ENCODE results near the gene SCARF1. TPM values are rescaled to one million over a fixed set of nuclear protein-coding genes. Genes with fewer than 3 reads are reported as not detected.

The SCARF1 gene
- total RNA-seq, 4 donors from 2014 or later = 4.9 to 10.0 (median 9.1) TPM

DNA sequence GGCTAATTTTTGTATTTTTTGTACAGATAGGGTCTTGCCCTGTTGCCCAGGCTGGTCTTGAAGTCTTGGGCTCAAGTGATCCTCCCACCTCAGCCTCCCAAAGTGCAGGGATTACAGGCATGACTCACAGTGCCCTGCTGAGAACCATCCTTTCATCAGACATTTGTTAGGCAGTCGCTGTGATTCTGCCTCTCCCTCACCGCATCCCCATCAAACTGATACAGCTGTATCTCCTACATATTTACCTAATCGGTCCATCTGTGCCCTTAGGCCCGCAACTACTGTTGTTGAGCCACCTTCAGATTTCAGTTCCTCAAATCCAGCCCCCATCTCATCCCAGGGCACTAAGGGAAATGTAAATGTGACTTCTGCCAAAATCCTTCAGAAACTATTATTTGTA lies 14.9 kb downstream of the SCARF1 start:
- intact Hi-C loops (cut with DNase I; ENCODE audit: low total_unique reads) = no loop called here
- DNase-seq (ENCODE audit: low spot score in 2 of 2) = no peak
- WGBS, 2 donors = 81 to 89% methylated on average over 4 of the region's 4 CpGs
- TF ChIP-seq, protein P1, sequence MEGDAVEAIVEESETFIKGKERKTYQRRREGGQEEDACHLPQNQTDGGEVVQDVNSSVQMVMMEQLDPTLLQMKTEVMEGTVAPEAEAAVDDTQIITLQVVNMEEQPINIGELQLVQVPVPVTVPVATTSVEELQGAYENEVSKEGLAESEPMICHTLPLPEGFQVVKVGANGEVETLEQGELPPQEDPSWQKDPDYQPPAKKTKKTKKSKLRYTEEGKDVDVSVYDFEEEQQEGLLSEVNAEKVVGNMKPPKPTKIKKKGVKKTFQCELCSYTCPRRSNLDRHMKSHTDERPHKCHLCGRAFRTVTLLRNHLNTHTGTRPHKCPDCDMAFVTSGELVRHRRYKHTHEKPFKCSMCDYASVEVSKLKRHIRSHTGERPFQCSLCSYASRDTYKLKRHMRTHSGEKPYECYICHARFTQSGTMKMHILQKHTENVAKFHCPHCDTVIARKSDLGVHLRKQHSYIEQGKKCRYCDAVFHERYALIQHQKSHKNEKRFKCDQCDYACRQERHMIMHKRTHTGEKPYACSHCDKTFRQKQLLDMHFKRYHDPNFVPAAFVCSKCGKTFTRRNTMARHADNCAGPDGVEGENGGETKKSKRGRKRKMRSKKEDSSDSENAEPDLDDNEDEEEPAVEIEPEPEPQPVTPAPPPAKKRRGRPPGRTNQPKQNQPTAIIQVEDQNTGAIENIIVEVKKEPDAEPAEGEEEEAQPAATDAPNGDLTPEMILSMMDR (IDR thresholded peaks at IDR 0.05) = no peak
- no peak for TF ChIP-seq POLR2A (IDR thresholded peaks at IDR 0.05)
- no peak overlapping the region for H3K4me3 ChIP-seq (ENCODE audit: low read depth, poor library complexity, severe bottlenecking)

DNA sequence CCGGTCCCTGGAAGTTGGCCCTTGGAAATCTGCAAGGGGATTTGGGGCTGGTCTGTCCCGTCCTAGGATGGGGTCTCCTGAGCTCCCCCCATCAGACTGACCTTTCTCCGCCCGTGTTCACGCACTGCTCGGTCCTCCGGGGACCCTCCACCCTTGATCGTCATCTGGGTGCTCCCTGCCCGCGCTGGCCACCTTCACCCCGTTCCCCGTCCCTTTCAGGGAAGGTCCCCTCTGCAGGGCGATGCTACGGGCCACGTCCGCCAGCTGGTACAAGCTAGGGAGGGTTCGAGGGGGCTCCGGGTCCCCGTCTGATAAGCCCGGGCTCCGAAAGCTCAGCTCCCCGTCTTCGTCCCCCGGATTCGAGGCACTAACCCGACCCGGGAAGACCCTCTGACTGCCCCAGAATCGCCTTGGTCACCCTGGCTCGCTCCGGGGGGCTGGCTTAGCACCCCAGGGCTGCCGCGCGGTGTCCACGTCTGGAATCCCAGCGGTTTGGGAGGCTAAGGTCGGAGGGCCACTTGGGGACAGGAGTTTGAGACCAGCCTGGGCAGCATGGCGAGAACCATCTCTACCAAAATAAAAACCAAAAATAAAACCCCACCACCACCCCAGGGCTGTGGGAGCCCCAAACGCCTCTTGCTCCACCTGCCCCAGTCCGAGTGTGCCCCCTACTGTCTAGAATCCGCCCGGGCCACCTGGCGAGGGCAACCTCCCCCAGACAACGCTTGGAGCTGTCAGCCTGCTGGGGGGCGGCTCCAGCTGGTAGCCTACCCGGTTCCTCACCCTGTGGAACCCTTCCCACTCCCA lies 15.8 kb downstream of the SCARF1 start:
- 3 to 4% methylated on average over 27 to 44 of the region's 45 CpGs for whole genome bisulfite sequencing, 2 donors
- TF ChIP-seq, protein P1 (IDR thresholded peaks at IDR 0.05) = no peak
- no peak for TF ChIP-seq POLR2A (IDR thresholded peaks at IDR 0.05)
- no peak for DNase-seq (ENCODE audit: low spot score in 2 of 2)
- H3K4me3 ChIP-seq (ENCODE audit: low read depth, poor library complexity, severe bottlenecking) = peak overlapping the region; percentile 57
- intact Hi-C loops (cut with DNase I; ENCODE audit: low total_unique reads) = loop anchor here (10.0 kb wide), 1 partner anchor 265 kb away; no protein-coding TSS in a partner anchor

DNA sequence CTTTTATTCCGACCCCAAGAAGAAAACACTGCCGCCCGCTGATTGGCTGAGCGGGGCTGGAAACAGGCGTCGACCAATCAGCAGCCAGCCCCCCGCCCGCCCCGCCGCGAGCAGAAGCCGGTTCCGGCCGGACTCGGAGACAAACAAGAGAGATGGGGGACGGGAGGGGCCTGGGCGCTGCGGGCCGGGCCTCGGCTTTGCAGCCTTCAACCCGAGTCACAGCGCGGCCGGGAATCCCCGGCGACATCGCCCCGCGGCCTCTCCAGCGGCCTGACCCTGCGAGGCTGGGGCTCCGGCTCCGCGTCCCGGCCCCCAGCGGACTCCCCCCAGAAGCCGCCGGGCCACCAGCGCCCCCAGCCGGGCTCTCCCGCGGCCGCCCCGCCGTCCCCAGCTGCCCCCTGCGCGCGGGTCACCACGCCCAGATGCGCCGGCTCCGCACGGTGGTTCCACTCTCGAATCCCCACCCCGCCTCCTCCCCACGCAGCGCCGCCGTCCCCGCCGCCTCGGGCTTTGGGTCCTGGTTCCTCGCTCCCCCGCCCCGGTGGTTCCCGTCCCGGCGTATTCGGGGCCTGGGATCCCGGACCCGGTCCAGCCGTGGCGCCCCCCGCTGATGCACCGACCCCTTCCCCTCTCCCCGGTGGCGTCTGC lies 16.6 kb downstream of the SCARF1 start:
- peak overlapping the region; percentile 57 for H3K4me3 ChIP-seq (ENCODE audit: low read depth, poor library complexity, severe bottlenecking)
- intact Hi-C loops (cut with DNase I; ENCODE audit: low total_unique reads) = loop anchor here (10.0 kb wide), 1 partner anchor 264 kb away; no protein-coding TSS in a partner anchor
- 0 to 1% methylated on average over 12 to 33 of the region's 77 CpGs for WGBS, 2 donors
- TF ChIP-seq, protein P1 (IDR thresholded peaks at IDR 0.05) = no peak
- no peak for TF ChIP-seq POLR2A (IDR thresholded peaks at IDR 0.05)
- peak; percentile 94 to 99 for DNase-seq (ENCODE audit: low spot score in 2 of 2)

DNA sequence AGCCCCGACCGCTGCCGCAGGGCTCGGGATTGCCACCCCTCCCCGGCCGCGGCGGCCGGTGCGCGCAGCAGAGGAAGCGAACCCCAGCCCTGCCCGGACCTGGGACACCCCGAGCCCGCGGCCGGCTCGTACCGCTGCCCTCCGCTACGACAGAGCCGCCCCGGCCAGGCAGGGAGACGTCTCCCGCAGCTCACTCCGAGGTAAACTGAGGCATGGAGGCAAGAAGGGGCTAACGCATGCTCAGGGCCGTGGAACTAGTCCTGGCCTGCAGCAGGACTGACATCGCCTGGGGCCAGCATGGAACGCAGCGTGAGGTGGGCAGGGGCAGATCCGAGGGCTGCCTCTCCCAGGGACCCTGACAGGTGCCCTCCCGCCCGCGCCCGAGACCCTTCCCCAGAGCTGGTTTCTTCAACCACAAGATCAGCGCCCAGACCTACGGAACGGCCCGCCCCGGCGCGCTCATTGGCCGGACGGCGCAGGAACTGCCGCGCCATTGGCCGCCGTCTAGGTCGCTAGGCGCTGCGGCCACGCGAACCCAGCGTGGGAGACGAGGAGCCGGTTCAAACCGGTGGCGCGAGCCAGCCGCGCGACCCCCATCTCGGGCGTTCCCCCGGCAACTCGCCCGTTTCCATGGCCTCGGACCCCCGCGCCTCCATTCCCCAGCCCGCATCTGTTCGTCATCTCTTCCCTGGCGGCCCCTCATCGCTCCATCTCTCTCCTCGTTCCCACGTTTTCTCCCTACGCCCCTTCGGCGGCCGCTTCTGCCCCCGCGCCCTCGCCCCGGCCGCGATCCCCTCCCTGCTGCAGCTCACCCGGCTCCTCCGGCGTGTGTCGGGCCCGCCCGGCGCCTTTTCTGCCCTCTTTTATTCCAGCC lies 17.3 kb downstream of the SCARF1 start, which contains the start of gene SLC43A2:
SLC43A2 (minus strand) TSS at position 853 of the 874 bp plus-strand sequence. CDS start 960 bp downstream, outside the sequence.
- peak; percentile 69 to 97 for DNase-seq (ENCODE audit: low spot score in 2 of 2)
- peak within 1 kb of the TSS; percentile 57 for H3K4me3 ChIP-seq (ENCODE audit: low read depth, poor library complexity, severe bottlenecking)
- no peak for TF ChIP-seq POLR2A (IDR thresholded peaks at IDR 0.05)
- 1% methylated on average over 50 to 81 of the region's 95 CpGs for WGBS, 2 donors
- intact Hi-C loops (cut with DNase I; ENCODE audit: low total_unique reads) = loop anchor here (10.0 kb wide), 1 partner anchor 263 kb away; no protein-coding TSS in a partner anchor

DNA sequence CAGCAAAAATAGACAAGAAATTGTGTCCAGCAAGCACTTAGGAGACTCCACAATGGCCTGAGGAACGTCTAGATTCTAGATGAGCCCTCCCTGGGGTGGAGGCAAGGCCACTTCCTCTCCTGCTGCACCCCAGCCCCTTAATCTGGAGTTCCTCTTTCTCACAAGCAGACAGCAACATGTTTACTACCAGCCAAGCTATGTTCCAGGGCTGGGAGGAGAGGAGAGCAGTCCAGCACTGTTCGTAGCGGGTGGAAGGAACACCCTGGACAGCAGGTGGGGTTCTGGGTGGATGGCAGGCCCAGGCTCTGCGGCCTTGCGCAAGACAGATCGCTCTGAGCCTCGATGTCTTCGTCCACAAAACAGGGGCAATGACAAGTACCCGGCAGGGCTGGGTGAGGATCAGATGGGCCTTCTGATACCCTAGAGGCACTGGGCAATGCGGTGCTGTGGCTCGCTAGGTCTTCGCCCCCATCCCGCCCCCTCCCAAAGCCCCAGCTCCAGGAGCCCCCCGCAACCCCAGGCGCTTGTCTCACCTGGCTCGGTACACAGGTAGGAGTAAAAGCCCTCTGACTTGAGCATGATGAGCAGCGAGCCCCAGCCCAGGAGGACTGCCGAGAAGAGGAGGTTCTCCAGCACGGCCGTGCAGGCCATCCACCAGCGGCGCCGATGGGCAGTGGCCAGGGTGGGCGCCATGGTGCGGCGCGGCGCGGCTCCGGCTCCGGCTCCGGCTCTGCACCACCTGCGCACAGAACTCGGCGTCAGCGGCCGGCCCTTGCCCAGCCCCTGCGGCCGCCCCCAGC lies 18.1 kb downstream of the SCARF1 start:
- WGBS, 2 donors = 23 to 42% methylated on average over 20 to 25 of the region's 39 CpGs
- intact Hi-C loops (cut with DNase I; ENCODE audit: low total_unique reads) = loop anchor here (10.0 kb wide), 1 partner anchor 263 kb away; no protein-coding TSS in a partner anchor
- no peak for DNase-seq (ENCODE audit: low spot score in 2 of 2)
- peak overlapping the region; percentile 57 for H3K4me3 ChIP-seq (ENCODE audit: low read depth, poor library complexity, severe bottlenecking)
- TF ChIP-seq, protein P1 (IDR thresholded peaks at IDR 0.05) = no peak
- no peak for TF ChIP-seq POLR2A (IDR thresholded peaks at IDR 0.05)
